ENCODE measurements around the gene FBXO24.
"Not testable (repeated sequence)": the region's sequence is repeated elsewhere in the genome, so short reads cannot be mapped to it uniquely, and the experiment has no call there.

DNA sequence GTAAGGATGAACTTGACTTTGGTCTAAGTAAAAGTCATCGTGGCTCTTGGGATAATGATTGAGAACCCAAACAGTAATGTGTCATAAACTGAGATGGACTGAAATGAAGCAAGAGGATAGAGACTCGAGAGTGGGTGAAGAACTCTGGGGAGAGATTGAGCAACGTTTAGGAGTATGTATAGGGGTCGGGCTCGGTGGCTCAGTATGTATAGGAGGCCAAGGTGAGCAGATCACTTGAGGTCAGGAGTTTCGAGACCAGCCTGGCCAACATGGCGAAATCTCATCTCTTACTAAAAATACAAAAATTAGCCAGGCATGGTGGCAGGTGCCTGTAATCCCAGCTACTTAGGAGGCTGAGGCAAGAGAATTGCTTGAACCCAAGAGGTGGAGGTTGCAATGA, 44.8 kb upstream of the FBXO24 start:
- TF ChIP-seq, protein P1, sequence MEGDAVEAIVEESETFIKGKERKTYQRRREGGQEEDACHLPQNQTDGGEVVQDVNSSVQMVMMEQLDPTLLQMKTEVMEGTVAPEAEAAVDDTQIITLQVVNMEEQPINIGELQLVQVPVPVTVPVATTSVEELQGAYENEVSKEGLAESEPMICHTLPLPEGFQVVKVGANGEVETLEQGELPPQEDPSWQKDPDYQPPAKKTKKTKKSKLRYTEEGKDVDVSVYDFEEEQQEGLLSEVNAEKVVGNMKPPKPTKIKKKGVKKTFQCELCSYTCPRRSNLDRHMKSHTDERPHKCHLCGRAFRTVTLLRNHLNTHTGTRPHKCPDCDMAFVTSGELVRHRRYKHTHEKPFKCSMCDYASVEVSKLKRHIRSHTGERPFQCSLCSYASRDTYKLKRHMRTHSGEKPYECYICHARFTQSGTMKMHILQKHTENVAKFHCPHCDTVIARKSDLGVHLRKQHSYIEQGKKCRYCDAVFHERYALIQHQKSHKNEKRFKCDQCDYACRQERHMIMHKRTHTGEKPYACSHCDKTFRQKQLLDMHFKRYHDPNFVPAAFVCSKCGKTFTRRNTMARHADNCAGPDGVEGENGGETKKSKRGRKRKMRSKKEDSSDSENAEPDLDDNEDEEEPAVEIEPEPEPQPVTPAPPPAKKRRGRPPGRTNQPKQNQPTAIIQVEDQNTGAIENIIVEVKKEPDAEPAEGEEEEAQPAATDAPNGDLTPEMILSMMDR (IDR thresholded peaks at IDR 0.05; ENCODE audit: insufficient read depth, low read depth, low read length) = not testable (repeated sequence)
- not testable (repeated sequence) for TF ChIP-seq EZH2 (IDR thresholded peaks at IDR 0.05; ENCODE audit: insufficient read depth, low read length)
